Adrenal gland (tissue), 5 donors: Measurements from ENCODE around the gene DLGAP5.

ENCODE experiments used
- CTCF ChIP-seq, 6 experiments: fragments of 450-650 bp in 4 of 6; fragments of 200-600 bp in 2 of 6; sonication (generic) in 1 of 6; IDR thresholded peaks; 1 replicate in 5 of 6; 2 replicates in 1 of 6; pipeline versions ENCODE4 v1.5.1 to v1.8.0; 2016 to 2021; ENCODE audit warnings: antibody characterized with exemption in 6 of 6, mild to moderate bottlenecking in 2 of 6, moderate library complexity in 1 of 6
- POLR2A ChIP-seq, 2 donors: fragments of 450-650 bp; IDR thresholded peaks; one replicate each; pipeline ENCODE4 v1.6.1; 2017; ENCODE audit warnings: antibody characterized with exemption in 2 of 2, mild to moderate bottlenecking in 2 of 2, moderate library complexity in 1 of 2
- donor health status: DM: no; HTN: no; CAD: no.

DNA sequence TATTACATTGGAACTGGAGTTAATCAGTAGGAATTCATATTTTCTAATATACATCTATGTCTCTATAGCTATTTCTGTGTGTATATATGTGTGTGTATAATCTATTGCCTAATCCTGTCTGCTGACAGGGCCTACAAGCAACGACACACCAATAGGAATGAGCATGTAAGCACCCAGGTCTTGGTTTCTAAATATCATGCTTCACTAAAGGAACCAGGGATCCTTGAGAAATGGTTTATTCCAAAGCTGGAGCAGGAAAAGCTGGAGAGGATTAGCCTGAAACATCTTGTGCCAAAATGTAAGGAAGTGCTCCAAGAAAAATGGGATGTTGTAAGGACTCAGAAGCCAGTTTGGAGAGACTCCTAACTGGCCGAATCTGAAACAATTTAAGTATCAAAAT lies 91.6 kb downstream of the DLGAP5 start:
- TF ChIP-seq CTCF (IDR thresholded peaks at IDR 0.05), result no peak
- TF ChIP-seq POLR2A (IDR thresholded peaks at IDR 0.05), result no peak
